Measurements from ENCODE around the gene RNF144A. TPM values are rescaled to one million over a fixed set of nuclear protein-coding genes. Genes with fewer than 3 reads are reported as not detected.
A peak's percentile ranks its signal among the peaks of the same experiment; 100 is the strongest.

The RNF144A gene
- total RNA-seq, 1 donor from 2014 or later: 23.5 TPM

DNA sequence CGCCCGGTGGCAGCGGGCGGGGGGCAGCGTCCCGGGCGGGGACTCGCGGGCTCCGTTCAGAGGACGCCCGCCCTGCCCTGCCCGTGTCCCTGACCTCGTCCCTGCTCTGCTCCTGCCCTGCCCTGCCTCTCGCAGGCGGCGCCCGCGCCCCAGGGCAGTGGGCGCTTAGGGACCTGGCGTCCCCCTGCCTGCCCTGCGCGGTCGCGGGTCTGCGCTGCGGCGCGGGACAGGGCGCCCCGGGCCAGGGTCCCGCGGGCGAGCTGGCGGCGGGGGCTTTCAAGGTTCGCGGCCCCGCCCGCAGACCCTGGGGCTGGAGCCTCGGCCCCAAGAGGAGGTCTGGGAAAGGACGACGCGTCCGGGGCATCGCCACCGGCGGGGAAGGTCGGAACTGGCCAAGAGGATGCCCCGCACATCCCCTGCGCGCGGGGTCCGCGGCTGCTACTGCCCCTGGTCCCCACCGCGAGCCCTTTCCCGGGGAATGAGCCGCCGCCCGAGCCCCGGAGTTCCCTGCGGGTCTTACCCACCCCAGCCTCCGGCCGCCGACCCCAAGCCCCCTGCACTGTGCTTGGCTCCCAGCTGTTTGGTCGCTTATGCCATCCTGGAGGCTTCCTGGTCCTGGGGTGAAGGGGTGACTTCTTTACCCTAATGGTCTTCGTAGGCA, 679 bp downstream of the RNF144A start:
- H3K4me3 ChIP-seq (ENCODE audit: low read depth, low read length): peak overlapping the region; percentile 62
- TF ChIP-seq, protein P1, sequence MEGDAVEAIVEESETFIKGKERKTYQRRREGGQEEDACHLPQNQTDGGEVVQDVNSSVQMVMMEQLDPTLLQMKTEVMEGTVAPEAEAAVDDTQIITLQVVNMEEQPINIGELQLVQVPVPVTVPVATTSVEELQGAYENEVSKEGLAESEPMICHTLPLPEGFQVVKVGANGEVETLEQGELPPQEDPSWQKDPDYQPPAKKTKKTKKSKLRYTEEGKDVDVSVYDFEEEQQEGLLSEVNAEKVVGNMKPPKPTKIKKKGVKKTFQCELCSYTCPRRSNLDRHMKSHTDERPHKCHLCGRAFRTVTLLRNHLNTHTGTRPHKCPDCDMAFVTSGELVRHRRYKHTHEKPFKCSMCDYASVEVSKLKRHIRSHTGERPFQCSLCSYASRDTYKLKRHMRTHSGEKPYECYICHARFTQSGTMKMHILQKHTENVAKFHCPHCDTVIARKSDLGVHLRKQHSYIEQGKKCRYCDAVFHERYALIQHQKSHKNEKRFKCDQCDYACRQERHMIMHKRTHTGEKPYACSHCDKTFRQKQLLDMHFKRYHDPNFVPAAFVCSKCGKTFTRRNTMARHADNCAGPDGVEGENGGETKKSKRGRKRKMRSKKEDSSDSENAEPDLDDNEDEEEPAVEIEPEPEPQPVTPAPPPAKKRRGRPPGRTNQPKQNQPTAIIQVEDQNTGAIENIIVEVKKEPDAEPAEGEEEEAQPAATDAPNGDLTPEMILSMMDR (IDR thresholded peaks at IDR 0.05; ENCODE audit: insufficient read depth, low read length, poor library complexity, severe bottlenecking): no peak
- DNase-seq (ENCODE audit: low read depth): no peak
- no peaks in the 10 kb centered on the region for H3K36me3 ChIP-seq (ENCODE audit: control insufficient read depth, insufficient read depth, low read length)
- H3K27me3 ChIP-seq (ENCODE audit: control insufficient read depth, insufficient read depth, low read length): no peaks in the 10 kb centered on the region

DNA sequence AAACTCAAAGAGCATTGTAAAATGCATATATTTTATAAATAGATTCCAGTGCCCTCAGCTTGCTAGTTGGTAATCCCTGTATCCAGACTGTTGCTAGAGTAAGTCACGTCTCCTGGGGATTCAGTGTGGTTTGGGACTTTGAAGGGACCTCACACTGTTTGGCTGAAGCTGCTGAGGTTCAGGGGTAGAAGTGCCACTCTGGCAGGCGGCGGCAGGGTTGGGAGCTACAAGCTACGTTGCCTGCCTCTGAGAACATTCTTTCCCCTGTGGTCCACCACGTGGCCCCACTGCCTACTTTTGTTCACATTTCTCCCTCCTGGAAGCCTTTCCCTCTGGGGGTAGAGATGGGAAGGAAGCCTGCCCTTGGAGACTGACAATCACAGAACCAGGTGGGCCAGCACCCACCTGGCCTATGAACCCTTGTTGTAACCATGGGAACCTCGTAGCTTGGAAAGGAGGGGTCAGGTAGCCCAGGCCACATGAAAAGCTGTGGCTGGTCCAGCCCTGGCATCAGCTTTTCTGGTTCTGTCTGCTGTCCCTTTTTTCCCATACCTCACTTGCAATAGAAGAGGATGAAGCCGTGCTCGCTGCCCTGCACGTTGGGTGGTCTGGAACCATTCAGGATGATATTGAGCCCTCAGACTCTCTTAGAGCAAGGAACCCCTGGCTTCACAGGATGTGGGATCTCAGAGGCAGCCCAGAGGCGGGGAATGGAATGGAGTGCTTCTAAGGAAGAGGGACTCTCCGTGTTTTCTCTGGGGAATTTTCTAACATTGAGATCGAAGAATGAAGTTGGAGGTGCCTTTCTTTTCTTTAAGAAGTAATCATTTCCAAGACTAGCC, 2.9 kb downstream of the RNF144A start:
- Histone ChIP-seq H3K36me3 (ENCODE audit: control insufficient read depth, insufficient read depth, low read length) (no peaks in the 10 kb centered on the region), H3K4me3 (ENCODE audit: low read depth, low read length) (no peak overlapping the region), H3K27me3 (ENCODE audit: control insufficient read depth, insufficient read depth, low read length) (no peaks in the 10 kb centered on the region)
- TF ChIP-seq, protein P1 (IDR thresholded peaks at IDR 0.05; ENCODE audit: insufficient read depth, low read length, poor library complexity, severe bottlenecking): no peak
- DNase-seq (ENCODE audit: low read depth): no peak

DNA sequence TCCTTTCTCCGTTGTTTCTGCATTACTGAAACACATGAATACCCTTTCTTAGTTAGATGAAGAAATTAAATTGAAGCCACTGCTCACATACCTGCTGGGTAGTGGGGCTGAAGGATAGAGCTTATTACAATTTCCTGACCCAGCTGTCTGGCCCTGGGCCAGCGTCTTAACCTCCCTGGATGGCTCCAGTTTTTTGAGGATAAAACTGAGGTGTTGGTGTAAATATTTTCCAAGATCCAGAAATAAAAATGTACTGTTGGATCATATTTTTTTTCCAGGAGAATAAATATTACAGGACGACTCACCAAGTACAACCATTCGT, 3.5 kb downstream of the RNF144A start:
- DNase-seq (ENCODE audit: low read depth): no peak

DNA sequence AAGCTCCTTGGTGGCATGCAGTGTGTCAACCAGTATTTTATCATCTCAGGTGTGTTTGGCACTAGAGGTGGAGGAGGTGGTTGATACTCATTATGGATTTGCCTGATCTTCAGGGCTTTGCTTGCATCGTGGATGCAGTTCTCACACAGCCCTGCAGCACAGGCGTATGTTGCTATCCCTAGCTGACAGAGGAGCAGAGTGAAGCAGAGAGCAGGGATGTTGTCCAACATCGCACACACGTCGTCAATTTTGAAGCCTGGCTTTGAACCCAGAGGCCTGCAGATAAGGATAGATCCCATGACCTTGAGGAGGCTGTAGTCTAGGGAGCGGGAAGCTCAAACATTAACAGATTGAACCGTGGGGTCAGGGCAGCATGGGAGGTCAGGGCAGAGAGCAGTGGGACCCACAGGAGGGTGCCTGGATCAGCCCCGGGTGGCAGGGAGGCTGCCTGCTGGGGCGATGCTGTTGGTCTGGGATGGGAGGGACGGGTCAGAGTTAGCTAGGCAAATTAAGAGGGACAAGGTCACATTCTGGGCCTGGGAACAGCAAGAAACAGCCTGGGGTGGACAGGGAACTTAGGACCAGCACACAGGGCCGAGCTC, 4.2 kb downstream of the RNF144A start:
- Histone ChIP-seq H3K4me3 (ENCODE audit: low read depth, low read length) (no peak overlapping the region), H3K36me3 (ENCODE audit: control insufficient read depth, insufficient read depth, low read length) (no peaks in the 10 kb centered on the region), H3K27me3 (ENCODE audit: control insufficient read depth, insufficient read depth, low read length) (no peaks in the 10 kb centered on the region)
- TF ChIP-seq, protein P1 (IDR thresholded peaks at IDR 0.05; ENCODE audit: insufficient read depth, low read length, poor library complexity, severe bottlenecking): no peak
- no peak for DNase-seq (ENCODE audit: low read depth)

More for the DNA sequence above, 3.5 kb downstream of the RNF144A start:
- no peaks in the 10 kb centered on the region for H3K36me3 ChIP-seq (ENCODE audit: control insufficient read depth, insufficient read depth, low read length)
- H3K27me3 ChIP-seq (ENCODE audit: control insufficient read depth, insufficient read depth, low read length): no peaks in the 10 kb centered on the region
- TF ChIP-seq, protein P1 (IDR thresholded peaks at IDR 0.05; ENCODE audit: insufficient read depth, low read length, poor library complexity, severe bottlenecking): no peak
- no peak overlapping the region for H3K4me3 ChIP-seq (ENCODE audit: low read depth, low read length)

DNA sequence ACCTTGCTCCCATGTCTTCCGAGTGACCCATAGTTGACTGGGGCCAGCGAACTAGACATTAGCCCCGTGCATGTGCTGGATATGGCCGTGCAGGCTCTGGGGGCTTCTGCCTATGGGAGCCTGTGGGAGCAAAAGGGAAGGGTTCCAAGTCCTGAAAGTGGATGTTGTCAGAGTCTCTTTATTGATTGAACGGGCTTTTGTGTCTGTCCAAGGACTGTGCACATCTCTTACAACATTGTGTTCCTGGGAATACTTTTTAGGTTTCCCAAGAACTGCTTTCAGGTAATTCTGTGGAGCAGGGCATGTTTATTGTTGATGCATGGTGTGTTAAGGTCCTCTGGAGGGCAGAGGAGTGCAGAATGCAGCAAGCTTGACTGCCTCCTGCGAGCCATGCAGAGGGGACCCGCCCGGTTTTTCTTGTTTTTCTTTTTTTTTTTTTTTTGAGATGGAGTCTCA, 5.0 kb downstream of the RNF144A start:
- no peaks in the 10 kb centered on the region for H3K36me3 ChIP-seq (ENCODE audit: control insufficient read depth, insufficient read depth, low read length)
- H3K27me3 ChIP-seq (ENCODE audit: control insufficient read depth, insufficient read depth, low read length): no peaks in the 10 kb centered on the region
- TF ChIP-seq, protein P1 (IDR thresholded peaks at IDR 0.05; ENCODE audit: insufficient read depth, low read length, poor library complexity, severe bottlenecking): peak; percentile 30
- no peak overlapping the region for H3K4me3 ChIP-seq (ENCODE audit: low read depth, low read length)
- no peak for DNase-seq (ENCODE audit: low read depth)
